GM18873 (cell line): ENCODE measurements around the gene MGRN1.

ENCODE experiments used
- ATAC-seq: cut with Tn5 transposase; IDR thresholded peaks from one replicate; pipeline ENCODE4 v1.9.1; 2021; ENCODE audit warnings: mild to moderate bottlenecking, moderate library complexity, moderate number of reproducible peaks; ENCODE audit not compliant: unreplicated experiment, low FRiP score

MGRN1 gene

GRCh38 chr16:4603624-4604170, 20.9 kb upstream of the MGRN1 start:
- no peak for ATAC-seq

- no peak for ATAC-seq
Observed at GRCh38 chr16:4604401-4604800, 20.2 kb upstream of the MGRN1 start.

- ATAC-seq, result no peak
Observed at GRCh38 chr16:4606354-4606753, 18.3 kb upstream of the MGRN1 start.

GRCh38 chr16:4607841-4608703, 16.6 kb upstream of the MGRN1 start:
- no peak for ATAC-seq

- ATAC-seq, result no peak
Observed at GRCh38 chr16:4608704-4608980, 16.0 kb upstream of the MGRN1 start.

GRCh38 chr16:4609200-4610010, 15.2 kb upstream of the MGRN1 start:
- ATAC-seq, result no peak

GRCh38 chr16:4610011-4611005, 14.3 kb upstream of the MGRN1 start:
- ATAC-seq, result no peak

GRCh38 chr16:4611337-4612021, 13.1 kb upstream of the MGRN1 start:
- ATAC-seq, result no peak

- no peak for ATAC-seq
Observed at GRCh38 chr16:4612474-4612931, 12.1 kb upstream of the MGRN1 start.

GRCh38 chr16:4612977-4613635, 11.5 kb upstream of the MGRN1 start:
- no peak for ATAC-seq

GRCh38 chr16:4613636-4614570, 10.7 kb upstream of the MGRN1 start:
- no peak for ATAC-seq

- ATAC-seq, result peak; percentile 40
Observed at GRCh38 chr16:4614571-4615383, 9.8 kb upstream of the MGRN1 start, which contains the start of gene UBALD1. Gene UBALD1, minus strand, starts transcription at chr16:4614888. Its CDS starts 91 bp downstream, at chr16:4614797.

GRCh38 chr16:4615384-4616046, 9.1 kb upstream of the MGRN1 start:
- no peak for ATAC-seq

GRCh38 chr16:4616047-4616811, 8.4 kb upstream of the MGRN1 start:
- peak; percentile 85 for ATAC-seq

- ATAC-seq, result no peak
Observed at GRCh38 chr16:4617880-4618279, 6.7 kb upstream of the MGRN1 start.
